ENCODE results near the gene SRGAP2C.
"Not testable (repeated sequence)": the region's sequence is repeated elsewhere in the genome, so short reads cannot be mapped to it uniquely, and the experiment has no call there.

SRGAP2C gene

GRCh38 chr1:121230636-121231035, 45.9 kb downstream of the SRGAP2C start:
- not testable (repeated sequence) for DNase-seq

- DNase-seq, result not testable (repeated sequence)
Measured at GRCh38 chr1:121232445-121233125, 47.8 kb downstream of the SRGAP2C start.

- DNase-seq, result not testable (repeated sequence)
Measured at GRCh38 chr1:121234090-121234759, 49.5 kb downstream of the SRGAP2C start.

GRCh38 chr1:121238384-121238783, 53.6 kb downstream of the SRGAP2C start:
- DNase-seq, result not testable (repeated sequence)

GRCh38 chr1:121243913-121244312, 59.1 kb downstream of the SRGAP2C start:
- DNase-seq, result not testable (repeated sequence)

GRCh38 chr1:121246399-121246798, 61.6 kb downstream of the SRGAP2C start:
- not testable (repeated sequence) for DNase-seq

- not testable (repeated sequence) for DNase-seq
Measured at GRCh38 chr1:121252656-121253055, 67.9 kb downstream of the SRGAP2C start.

- not testable (repeated sequence) for DNase-seq
Measured at GRCh38 chr1:121254618-121255017, 69.8 kb downstream of the SRGAP2C start.

GRCh38 chr1:121257632-121258031, 72.9 kb downstream of the SRGAP2C start:
- DNase-seq, result not testable (repeated sequence)

GRCh38 chr1:121258134-121258533, 73.4 kb downstream of the SRGAP2C start:
- DNase-seq, result not testable (repeated sequence)

GRCh38 chr1:121260205-121260604, 75.4 kb downstream of the SRGAP2C start:
- DNase-seq, result not testable (repeated sequence)

GRCh38 chr1:121262163-121262562, 77.4 kb downstream of the SRGAP2C start:
- DNase-seq, result not testable (repeated sequence)

GRCh38 chr1:121263789-121264244, 79.0 kb downstream of the SRGAP2C start:
- DNase-seq, result not testable (repeated sequence)

- DNase-seq, result not testable (repeated sequence)
Measured at GRCh38 chr1:121267072-121267471, 82.3 kb downstream of the SRGAP2C start.

GRCh38 chr1:121269309-121269708, 84.5 kb downstream of the SRGAP2C start:
- not testable (repeated sequence) for DNase-seq

- not testable (repeated sequence) for DNase-seq
Measured at GRCh38 chr1:121269973-121270372, 85.2 kb downstream of the SRGAP2C start.

- DNase-seq, result not testable (repeated sequence)
Measured at GRCh38 chr1:121271143-121271715, 86.5 kb downstream of the SRGAP2C start.

- DNase-seq, result not testable (repeated sequence)
Measured at GRCh38 chr1:121275435-121275834, 90.7 kb downstream of the SRGAP2C start.

GRCh38 chr1:121278202-121278601, 93.4 kb downstream of the SRGAP2C start:
- not testable (repeated sequence) for DNase-seq

GRCh38 chr1:121278777-121279547, 94.2 kb downstream of the SRGAP2C start:
- not testable (repeated sequence) for DNase-seq

GRCh38 chr1:121279548-121279898, 94.7 kb downstream of the SRGAP2C start:
- DNase-seq, result not testable (repeated sequence)

- not testable (repeated sequence) for DNase-seq
Measured at GRCh38 chr1:121280699-121281317, 96.0 kb downstream of the SRGAP2C start.
